ENCODE results near the gene RAF1.
"Not testable (repeated sequence)": the region's sequence is repeated elsewhere in the genome, so short reads cannot be mapped to it uniquely, and the experiment has no call there.

Gene RAF1

GRCh38 chr3:12660196-12660595 lies 3.7 kb downstream of the RAF1 start:
- no peak for ATAC-seq
- peaks cover 68% of the 10 kb centered on the region for H3K4me1 Mint-ChIP-seq
- peak overlapping the region in 1 of 2 donors; percentile 27 for H3K27ac Mint-ChIP-seq
- no peak for DNase-seq
- no peaks in the 10 kb centered on the region for H3K27me3 Mint-ChIP-seq
- no peaks in the 10 kb centered on the region for H3K9me3 Mint-ChIP-seq
- no peak overlapping the region for H3K4me3 Mint-ChIP-seq

DNA sequence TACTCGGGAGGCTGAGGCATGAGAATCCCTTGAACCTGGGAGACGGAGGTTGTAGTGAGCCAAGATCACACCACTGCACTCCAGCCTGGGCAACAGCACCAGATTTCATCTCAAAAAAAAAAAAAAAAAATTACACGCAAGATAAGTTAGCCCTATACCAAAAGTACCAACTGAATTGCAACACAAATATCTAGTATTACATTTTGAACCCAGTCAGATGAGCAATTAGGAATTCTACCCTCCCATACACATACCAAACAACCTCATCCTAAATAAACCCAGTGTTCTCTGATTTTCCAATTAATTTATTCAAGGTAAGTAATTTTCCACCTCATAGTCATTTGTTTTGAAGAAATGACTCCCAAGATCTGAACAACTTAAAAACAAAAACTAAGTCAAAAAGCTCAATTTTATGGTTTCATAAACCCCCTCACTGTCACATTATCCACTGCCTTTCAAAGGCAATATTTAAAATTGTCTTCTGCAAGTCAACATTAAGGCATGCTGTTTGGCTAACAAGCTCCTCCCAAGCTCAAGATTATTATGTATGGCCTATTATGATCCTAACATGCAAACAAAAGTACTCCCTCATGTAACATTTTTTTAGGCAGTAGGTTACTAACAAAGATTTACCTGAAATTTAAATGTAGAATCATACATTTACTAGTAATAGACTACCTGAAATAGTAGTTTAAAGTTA lies 4.5 kb downstream of the RAF1 start:
- peak overlapping the region; percentile 64 to 69 for H3K4me3 Mint-ChIP-seq
- DNase-seq (no peak), ATAC-seq (no peak)
- no peaks in the 10 kb centered on the region for H3K9me3 Mint-ChIP-seq
- H3K27ac Mint-ChIP-seq, result peak overlapping the region; percentile 78 to 89
- peaks cover 68% of the 10 kb centered on the region for H3K4me1 Mint-ChIP-seq
- H3K27me3 Mint-ChIP-seq, result no peaks in the 10 kb centered on the region

DNA sequence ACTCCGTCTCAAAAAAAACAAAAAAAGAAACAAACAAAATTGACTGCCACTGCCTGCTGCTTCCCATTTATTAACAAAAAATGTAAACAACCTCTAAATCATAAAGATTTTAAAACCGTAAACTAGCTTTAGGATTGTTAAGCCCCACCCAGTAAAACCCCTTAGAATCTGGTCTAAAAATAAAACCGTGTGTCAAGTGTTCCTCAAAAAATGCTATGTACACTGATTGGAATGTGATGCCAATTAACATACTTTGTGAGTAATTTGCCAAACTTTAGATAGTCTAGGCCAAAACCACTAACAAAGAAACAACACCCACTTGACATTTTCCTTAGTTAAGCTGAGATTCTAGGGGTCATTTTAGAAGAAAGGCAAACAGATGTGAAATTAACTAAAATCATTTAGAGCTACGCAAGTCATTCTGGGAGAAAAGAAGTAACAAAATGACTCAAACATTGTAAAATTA lies 5.3 kb downstream of the RAF1 start:
- Mint-ChIP-seq H3K9me3 (no peaks in the 10 kb centered on the region), H3K4me3 (peak overlapping the region; percentile 24 to 41), H3K27ac (no peak overlapping the region), H3K27me3 (no peaks in the 10 kb centered on the region), H3K4me1 (peaks cover 68% of the 10 kb centered on the region)
- DNase-seq (no peak), ATAC-seq (no peak)

DNA sequence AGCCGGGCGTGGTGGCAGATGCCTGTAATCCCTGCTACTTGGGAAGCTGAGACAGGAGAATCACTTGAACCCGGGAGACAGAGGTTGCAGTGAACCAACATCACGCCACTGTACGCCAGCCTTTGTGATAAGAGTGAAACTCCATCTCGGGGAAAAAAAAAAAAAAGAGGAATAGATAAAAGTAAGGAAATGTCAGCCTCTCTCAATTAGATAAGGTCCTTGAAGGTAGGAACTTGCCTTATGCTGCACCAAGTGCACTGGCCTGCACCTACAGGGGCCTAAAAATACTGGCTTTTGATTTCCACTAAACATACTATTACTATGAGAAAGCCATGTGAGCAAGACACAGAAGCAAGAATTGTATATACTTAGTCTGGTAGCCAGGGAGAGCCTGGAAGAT lies 7.1 kb downstream of the RAF1 start:
- Mint-ChIP-seq H3K27ac (no peak overlapping the region), H3K4me1 (peaks cover 66% of the 10 kb centered on the region), H3K27me3 (no peaks in the 10 kb centered on the region), H3K9me3 (no peaks in the 10 kb centered on the region), H3K4me3 (no peak overlapping the region)
- DNase-seq, result no peak
- no peak for ATAC-seq

DNA sequence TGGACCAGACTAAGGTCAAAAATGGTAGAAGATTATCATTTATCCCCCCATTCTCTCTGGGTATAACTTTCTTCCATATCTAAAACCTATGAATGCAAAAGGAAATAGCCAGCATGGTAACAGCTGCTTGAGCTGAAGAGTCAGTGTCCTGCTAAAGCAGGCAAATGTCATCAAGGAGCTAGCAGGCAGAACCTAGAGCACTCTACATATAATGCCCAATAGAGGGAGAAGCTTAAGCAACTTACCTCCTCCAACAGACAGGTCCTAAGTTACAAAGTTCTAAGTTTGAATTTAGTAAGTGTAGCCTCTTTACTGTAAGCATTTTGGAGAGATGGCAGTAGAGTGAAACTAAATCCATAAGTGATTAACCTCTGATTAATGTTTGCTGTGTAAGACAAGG lies 7.7 kb downstream of the RAF1 start:
- ATAC-seq, result no peak
- Mint-ChIP-seq H3K27ac (no peak overlapping the region), H3K4me1 (peaks cover 64% of the 10 kb centered on the region), H3K9me3 (no peaks in the 10 kb centered on the region), H3K4me3 (peak overlapping the region in 1 of 2 donors; percentile 7), H3K27me3 (no peaks in the 10 kb centered on the region)
- DNase-seq, result no peak

- ATAC-seq, result no peak
- no peak overlapping the region for H3K27ac Mint-ChIP-seq
- H3K27me3 Mint-ChIP-seq, result no peaks in the 10 kb centered on the region
- H3K9me3 Mint-ChIP-seq, result no peaks in the 10 kb centered on the region
- H3K4me3 Mint-ChIP-seq, result no peak overlapping the region
- no peak for DNase-seq
- peaks cover 63% of the 10 kb centered on the region for H3K4me1 Mint-ChIP-seq
These were observed 8.2 kb downstream of the RAF1 start for GRCh38 chr3:12655701-12656100.

GRCh38 chr3:12653747-12654146 lies 10.2 kb downstream of the RAF1 start:
- no peaks in the 10 kb centered on the region for H3K27me3 Mint-ChIP-seq
- no peaks in the 10 kb centered on the region for H3K9me3 Mint-ChIP-seq
- no peak for DNase-seq
- H3K4me3 Mint-ChIP-seq, result no peak overlapping the region
- H3K27ac Mint-ChIP-seq, result peak overlapping the region in 1 of 2 donors; percentile 63
- H3K4me1 Mint-ChIP-seq, result peaks cover 57% of the 10 kb centered on the region
- no peak for ATAC-seq

- no peaks in the 10 kb centered on the region for H3K9me3 Mint-ChIP-seq
- H3K27me3 Mint-ChIP-seq, result no peaks in the 10 kb centered on the region
- ATAC-seq, result no peak
- no peak for DNase-seq
- H3K4me1 Mint-ChIP-seq, result peaks cover 40% of the 10 kb centered on the region
- H3K4me3 Mint-ChIP-seq, result no peak overlapping the region
- H3K27ac Mint-ChIP-seq, result no peak overlapping the region
These were observed 15.4 kb downstream of the RAF1 start for GRCh38 chr3:12648384-12648959.

- H3K4me3 Mint-ChIP-seq, result no peak overlapping the region
- H3K9me3 Mint-ChIP-seq, result no peaks in the 10 kb centered on the region
- DNase-seq, result no peak
- no peak for ATAC-seq
- H3K27ac Mint-ChIP-seq, result no peak overlapping the region
- peaks cover 26% of the 10 kb centered on the region for H3K4me1 Mint-ChIP-seq
- no peaks in the 10 kb centered on the region for H3K27me3 Mint-ChIP-seq
These were observed 19.5 kb downstream of the RAF1 start for GRCh38 chr3:12644331-12644937.

GRCh38 chr3:12643724-12644123 lies 20.2 kb downstream of the RAF1 start:
- DNase-seq (no peak), ATAC-seq (no peak)
- H3K4me3 Mint-ChIP-seq, result no peak overlapping the region
- H3K27ac Mint-ChIP-seq, result no peak overlapping the region
- peaks cover 21% of the 10 kb centered on the region for H3K4me1 Mint-ChIP-seq
- no peaks in the 10 kb centered on the region for H3K27me3 Mint-ChIP-seq
- H3K9me3 Mint-ChIP-seq, result no peaks in the 10 kb centered on the region

DNA sequence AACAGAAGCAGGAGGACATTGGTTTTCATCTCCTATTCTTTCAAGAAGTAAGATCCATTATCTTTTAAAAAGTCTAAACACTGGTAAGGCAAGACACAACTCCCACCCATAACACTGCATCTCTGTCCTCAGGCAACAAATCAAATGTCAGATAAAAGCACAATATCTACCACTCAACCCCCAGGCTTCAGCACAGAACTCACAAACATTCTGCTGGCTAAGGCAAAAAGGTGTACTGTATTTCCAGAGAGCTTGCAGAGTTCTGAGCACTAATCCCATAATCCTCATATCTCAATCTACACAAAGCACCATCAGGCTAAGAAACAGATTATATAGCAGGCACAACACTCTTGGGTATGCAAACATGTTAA lies 20.9 kb downstream of the RAF1 start:
- no peak overlapping the region for H3K27ac Mint-ChIP-seq
- no peaks in the 10 kb centered on the region for H3K27me3 Mint-ChIP-seq
- peaks cover 16% of the 10 kb centered on the region for H3K4me1 Mint-ChIP-seq
- DNase-seq, result no peak
- no peaks in the 10 kb centered on the region for H3K9me3 Mint-ChIP-seq
- H3K4me3 Mint-ChIP-seq, result no peak overlapping the region
- no peak for ATAC-seq

DNA sequence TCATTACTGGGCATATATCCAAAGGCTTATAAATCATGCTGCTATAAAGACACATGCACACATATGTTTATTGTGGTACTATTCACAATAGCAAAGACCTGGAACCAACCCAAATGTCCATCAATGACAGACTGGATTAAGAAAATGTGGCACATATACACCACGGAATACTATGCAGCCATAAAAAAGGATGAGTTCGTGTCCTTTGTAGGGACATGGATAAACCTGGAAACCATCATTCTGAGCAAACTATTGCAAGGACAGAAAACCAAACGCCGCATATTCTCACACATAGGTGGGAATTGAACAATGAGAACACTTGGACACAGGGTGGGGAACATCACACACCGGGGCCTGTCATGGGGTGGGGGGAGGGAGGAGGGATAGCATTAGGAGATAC lies 23.1 kb downstream of the RAF1 start:
- H3K4me3 Mint-ChIP-seq, DNase-seq, H3K9me3 Mint-ChIP-seq, H3K27ac Mint-ChIP-seq, ATAC-seq, H3K27me3 Mint-ChIP-seq: not testable (repeated sequence)
- peaks cover 14% of the 10 kb centered on the region for H3K4me1 Mint-ChIP-seq

DNA sequence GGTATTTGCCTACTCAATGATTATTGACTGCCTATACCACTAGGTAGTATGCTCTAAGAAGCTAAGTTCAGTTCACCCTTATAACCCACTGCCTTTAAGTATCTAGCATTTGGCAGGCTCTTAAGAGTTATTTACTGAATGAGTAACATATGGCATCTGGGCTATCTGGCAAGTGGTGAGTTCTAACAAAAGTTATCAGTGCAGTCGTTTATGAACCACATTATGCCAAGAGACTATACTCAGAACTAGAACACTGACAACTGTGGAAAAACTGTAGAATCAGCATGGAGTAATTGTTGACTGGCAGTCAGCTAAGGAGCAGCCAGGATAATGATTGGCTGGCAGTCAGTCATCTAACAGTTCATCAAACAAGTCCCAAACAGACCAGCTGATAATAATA lies 25.8 kb downstream of the RAF1 start:
- Mint-ChIP-seq H3K4me1 (peaks cover 26% of the 10 kb centered on the region), H3K27me3 (no peaks in the 10 kb centered on the region), H3K9me3 (no peaks in the 10 kb centered on the region), H3K4me3 (no peak overlapping the region), H3K27ac (no peak overlapping the region)
- ATAC-seq (no peak), DNase-seq (no peak)

DNA sequence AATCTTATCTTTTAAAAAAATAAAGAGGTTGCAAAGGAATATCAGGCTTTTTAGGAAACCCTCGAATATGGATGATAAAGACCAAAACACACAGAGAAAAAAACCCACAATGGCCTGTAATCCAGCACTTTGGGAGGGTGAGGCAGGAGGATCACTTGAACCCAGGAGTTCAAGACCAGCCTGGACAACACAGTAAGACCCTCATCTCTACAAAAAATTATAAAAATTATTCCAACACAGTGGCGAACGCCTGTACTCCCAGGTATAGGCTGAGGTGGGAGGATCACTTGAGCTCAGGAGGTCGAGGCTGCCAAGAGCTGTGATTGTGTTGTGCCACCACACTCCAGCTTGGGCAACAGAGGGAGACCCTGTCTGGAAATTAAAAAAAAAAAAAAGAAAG lies 30.8 kb downstream of the RAF1 start:
- Mint-ChIP-seq H3K4me1 (peaks cover 48% of the 10 kb centered on the region), H3K27me3 (no peaks in the 10 kb centered on the region), H3K27ac (no peak overlapping the region), H3K4me3 (no peak overlapping the region), H3K9me3 (no peaks in the 10 kb centered on the region)
- DNase-seq (no peak), ATAC-seq (no peak)

DNA sequence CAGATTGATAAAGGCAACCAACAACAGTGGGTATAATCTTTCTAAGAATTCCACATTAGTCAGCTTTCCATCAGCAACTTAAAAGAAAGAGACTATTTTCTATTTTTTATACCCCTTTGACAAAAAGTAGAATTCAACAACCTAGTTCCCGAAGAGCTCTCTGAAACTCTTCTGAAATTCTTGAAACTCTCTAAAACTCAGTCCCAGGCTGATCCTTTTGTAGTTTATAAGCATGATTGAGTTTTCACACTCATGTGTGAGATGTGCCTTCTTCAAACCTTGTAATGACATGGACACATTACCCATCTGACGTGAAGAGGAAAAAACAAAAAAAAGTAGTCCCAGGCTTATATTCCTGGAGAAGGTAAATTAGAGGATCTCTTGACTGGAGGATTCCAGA lies 31.4 kb downstream of the RAF1 start:
- H3K9me3 Mint-ChIP-seq, result no peaks in the 10 kb centered on the region
- DNase-seq (no peak), ATAC-seq (no peak)
- no peak overlapping the region for H3K4me3 Mint-ChIP-seq
- peak overlapping the region in 1 of 2 donors; percentile 12 for H3K27ac Mint-ChIP-seq
- H3K27me3 Mint-ChIP-seq, result no peaks in the 10 kb centered on the region
- peaks cover 48% of the 10 kb centered on the region for H3K4me1 Mint-ChIP-seq

DNA sequence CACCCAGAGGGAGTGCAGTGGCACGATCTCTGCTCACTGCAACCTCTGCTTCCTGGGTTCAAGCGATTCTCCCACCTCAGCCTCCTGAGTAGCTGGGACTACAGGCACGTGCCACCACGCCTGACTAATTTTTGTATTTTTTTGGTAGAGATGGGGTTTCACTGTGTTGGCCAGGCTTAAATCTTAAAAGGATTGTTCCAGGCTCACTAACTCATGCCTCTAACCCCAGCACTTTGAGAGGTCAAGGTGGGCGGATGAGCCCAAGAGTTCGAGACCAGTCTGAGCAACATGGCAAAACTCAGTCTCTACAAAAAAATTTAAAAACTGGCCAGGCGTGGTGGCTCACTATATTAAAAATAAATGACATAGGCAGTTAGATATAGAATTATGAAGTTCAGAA lies 33.1 kb downstream of the RAF1 start:
- H3K4me3 Mint-ChIP-seq, H3K27me3 Mint-ChIP-seq, H3K9me3 Mint-ChIP-seq, ATAC-seq, DNase-seq: not testable (repeated sequence)
- peaks cover 62% of the 10 kb centered on the region for H3K4me1 Mint-ChIP-seq
- H3K27ac Mint-ChIP-seq, result peak overlapping the region in 1 of 2 donors; percentile 68
